Muscle of leg (tissue), 11 donors: Measurements from ENCODE around the gene CEBPG. TPM values are rescaled to one million over a fixed set of nuclear protein-coding genes. Genes with fewer than 3 reads are reported as not detected.

ENCODE experiments used
- DNase-seq: peaks from one replicate; pipeline ENCODE4 v3.0.0; 2013
- H3K27ac ChIP-seq: one replicate; pipeline ENCODE4 v1.5.1; 2013; ENCODE audit warnings: mild to moderate bottlenecking, low read length, control low read depth
- H3K27me3 ChIP-seq: one replicate; pipeline ENCODE4 v1.6.1; 2013; ENCODE audit warnings: low read length; ENCODE audit not compliant: control insufficient read depth, insufficient read depth
- H3K36me3 ChIP-seq: one replicate; pipeline ENCODE4 v1.6.1; 2013; ENCODE audit warnings: low read length; ENCODE audit not compliant: control insufficient read depth, insufficient read depth
- H3K4me1 ChIP-seq: one replicate; pipeline ENCODE4 v1.6.1; 2013; ENCODE audit warnings: low read length; ENCODE audit not compliant: control insufficient read depth, insufficient read depth
- H3K4me3 ChIP-seq: one replicate; pipeline ENCODE4 v1.5.1; 2013; ENCODE audit warnings: low read length, control low read depth
- H3K9me3 ChIP-seq: replicated peaks from 2 replicates; pipeline ENCODE4 v1.6.1; 2013; ENCODE audit warnings: low read depth, low read length; ENCODE audit not compliant: control insufficient read depth
- WGBS: methylation state at CpG from one replicate; pipeline ENCODE4 v1.1.5; 2013; ENCODE audit warnings: missing lambda C conversion rate; ENCODE audit not compliant: insufficient coverage; 5-methylcytosine and 5-hydroxymethylcytosine counted together
- polyA plus RNA-seq, 8 donors: library from polyadenylated mRNA; unstranded; fragments of 120-200 nt; gene quantifications; one replicate each; pipeline versions ENCODE4 v1.2.1 to v1.2.3, GENCODE V29; 2013; ENCODE audit warnings: inconsistent platforms in 1 of 8, low replicate concordance in 1 of 8; ENCODE audit not compliant: insufficient read length in 8 of 8, insufficient read depth in 1 of 8
- total RNA-seq: library from RNA; stranded (reverse); fragments of 120-200 nt; gene quantifications from one replicate; pipeline ENCODE4 v1.2.4, GENCODE V29; 2013

Gene CEBPG
- total and polyA plus RNA-seq, 9 donors: 15.4 to 23.3 (median 18.1) TPM

DNA sequence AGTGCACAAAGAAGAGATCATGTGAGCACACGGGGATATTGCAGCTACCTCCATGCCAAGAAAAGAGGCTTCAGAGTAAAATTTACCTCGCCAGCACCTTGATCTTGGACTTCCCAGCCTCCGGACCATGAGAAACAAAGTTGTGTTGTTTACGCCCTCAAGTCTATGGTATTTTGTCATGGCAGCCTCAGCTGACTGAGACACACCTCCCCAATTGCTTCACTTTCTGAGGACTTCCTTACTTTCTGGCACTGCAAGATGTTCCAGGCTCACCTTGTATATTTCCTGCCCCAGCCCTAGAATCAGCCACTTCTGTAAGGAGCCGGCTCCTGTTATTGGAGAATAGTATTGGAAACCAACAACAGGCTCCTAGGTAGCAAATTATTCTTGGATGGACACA, 6.6 kb upstream of the CEBPG start:
- Histone ChIP-seq H3K4me3 (no peak overlapping the region), H3K27me3 (peaks cover 6% of the 10 kb centered on the region), H3K36me3 (no peaks in the 10 kb centered on the region), H3K9me3 (no peaks in the 10 kb centered on the region), H3K4me1 (no peaks in the 10 kb centered on the region), H3K27ac (no peak overlapping the region)
- no peak for DNase-seq
- WGBS: 85% methylated on average over 3 of the region's 5 CpGs

DNA sequence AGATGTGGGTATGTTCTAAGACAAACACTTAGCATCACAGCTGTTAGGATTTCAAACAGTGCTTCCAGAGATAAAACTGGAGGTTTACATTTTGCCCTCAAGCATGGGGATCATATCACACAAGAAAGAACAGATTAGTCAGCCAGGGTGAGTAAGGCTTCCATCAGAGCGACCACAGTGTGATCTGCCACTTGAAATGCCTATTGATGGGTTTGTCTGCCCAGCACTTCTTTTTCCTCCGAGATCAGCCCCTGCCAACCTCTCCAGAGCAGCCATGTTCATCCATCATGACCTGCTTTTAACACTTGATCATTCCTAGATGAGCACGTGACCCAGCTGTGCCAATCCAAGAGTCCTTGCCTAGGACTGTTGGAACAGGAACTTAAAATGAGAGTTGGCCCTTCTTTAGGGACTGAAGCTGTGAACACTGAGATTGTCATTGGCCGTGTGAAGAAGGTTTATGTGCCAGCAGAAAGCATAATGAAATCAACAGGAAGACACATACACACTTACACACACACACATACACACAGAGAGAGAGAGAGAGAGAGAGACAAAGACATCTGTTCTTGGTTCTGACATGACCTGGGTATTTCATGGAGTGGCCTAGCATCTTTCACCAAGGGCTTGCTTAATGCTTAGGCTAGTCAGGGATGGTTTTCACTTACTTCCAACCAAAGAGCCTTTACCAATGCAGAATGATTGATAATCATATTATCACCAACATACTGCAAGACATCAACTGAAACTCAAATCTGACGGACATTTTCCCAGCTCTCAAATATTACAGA, 5.2 kb upstream of the CEBPG start:
- no peak overlapping the region for H3K27ac ChIP-seq
- no peaks in the 10 kb centered on the region for H3K4me1 ChIP-seq
- DNase-seq: no peak
- no peaks in the 10 kb centered on the region for H3K36me3 ChIP-seq
- no peak overlapping the region for H3K4me3 ChIP-seq
- WGBS: 76% methylated on average over 2 of the region's 5 CpGs
- no peaks in the 10 kb centered on the region for H3K9me3 ChIP-seq
- H3K27me3 ChIP-seq: peaks cover 6% of the 10 kb centered on the region

DNA sequence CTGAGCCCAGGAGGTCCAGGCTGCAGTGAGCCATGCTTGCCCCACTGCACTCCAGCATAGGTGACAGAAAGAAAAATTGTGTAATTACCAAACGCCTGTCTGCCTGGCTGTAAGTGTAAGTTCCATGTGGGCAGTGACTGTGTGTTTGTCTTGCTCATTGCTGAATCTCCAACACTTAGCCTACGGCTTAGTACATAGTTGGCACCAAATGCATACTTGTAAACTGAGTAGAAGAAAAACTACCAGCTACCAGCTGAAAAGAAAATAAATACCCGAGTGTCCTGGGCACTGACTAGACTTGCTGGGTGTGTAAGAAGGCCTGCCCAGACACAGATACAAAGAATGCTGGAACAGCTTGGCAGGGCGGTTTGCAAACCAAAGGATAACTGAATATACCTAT, 2.7 kb upstream of the CEBPG start:
- Histone ChIP-seq H3K4me3 (no peak overlapping the region), H3K4me1 (peaks cover 8% of the 10 kb centered on the region), H3K27me3 (no peaks in the 10 kb centered on the region), H3K9me3 (no peaks in the 10 kb centered on the region), H3K27ac (no peak overlapping the region), H3K36me3 (no peaks in the 10 kb centered on the region)
- 83% methylated on average over 1 of the region's 4 CpGs for WGBS
- no peak for DNase-seq

DNA sequence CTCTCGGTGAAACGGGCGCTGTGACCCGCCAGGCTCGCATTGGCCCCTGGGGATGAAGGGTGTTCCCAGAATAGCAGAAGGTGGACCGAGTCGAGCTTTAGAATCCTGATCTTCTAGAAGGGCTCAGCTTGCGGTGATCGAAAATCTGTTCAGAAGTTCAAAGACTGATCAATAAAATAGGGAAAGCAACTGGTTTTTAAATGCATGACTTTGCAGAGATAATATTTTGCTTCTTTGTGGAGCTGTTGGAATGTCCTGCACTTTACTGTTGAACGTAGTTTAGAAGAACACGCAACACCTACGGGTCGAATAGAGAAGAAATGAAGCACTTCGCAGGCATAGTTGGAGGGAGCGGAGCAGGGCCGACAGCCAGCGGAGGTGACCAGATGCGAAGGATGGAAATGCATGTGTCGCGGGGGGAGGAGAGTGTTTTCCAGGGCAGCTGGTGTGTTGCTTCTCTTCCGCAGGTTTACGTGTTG, 766 bp downstream of the CEBPG start:
- 2% methylated on average over 22 of the region's 22 CpGs for WGBS
- Histone ChIP-seq H3K36me3 (peaks cover 2% of the 10 kb centered on the region), H3K4me1 (peaks cover 14% of the 10 kb centered on the region), H3K27me3 (no peaks in the 10 kb centered on the region), H3K27ac (peak overlapping the region; percentile 64), H3K9me3 (no peaks in the 10 kb centered on the region), H3K4me3 (peak overlapping the region; percentile 54)
- peak; percentile 53 for DNase-seq

DNA sequence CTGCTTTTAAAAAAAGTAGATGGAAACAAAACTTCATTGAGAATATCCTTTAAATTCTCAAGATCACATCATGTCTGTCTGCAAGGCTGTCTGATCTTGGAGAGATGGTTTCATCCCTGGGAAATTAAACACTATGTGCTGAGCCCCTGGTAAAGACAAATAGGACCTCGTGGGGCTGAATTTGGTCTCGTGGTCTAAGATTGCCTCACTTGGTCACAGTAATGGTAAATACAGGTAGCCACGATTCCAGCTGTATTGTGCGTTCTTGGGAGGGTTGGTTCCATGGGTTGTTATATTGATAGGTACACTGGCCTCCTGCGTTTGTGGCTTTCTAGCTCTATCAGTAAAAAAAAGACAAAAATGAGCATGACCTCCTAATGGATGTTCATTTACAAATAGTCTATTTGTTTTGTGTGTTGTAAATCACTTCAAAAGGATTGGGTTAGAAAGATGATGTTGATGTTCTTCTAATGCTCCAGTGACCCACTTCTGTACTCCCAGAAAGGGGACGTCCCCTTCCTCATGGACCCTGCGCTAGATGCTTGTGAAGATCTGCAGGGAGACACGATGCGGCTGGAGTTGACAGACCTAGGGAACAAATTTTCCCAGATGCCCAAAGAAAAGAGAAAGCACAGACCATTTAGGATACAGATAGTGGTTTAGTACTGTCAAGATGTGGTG, 1.8 kb downstream of the CEBPG start:
- Histone ChIP-seq H3K27ac (no peak overlapping the region), H3K9me3 (no peaks in the 10 kb centered on the region), H3K4me3 (no peak overlapping the region), H3K27me3 (no peaks in the 10 kb centered on the region), H3K4me1 (peaks cover 14% of the 10 kb centered on the region), H3K36me3 (peaks cover 4% of the 10 kb centered on the region)
- DNase-seq: no peak
- 96% methylated on average over 3 of the region's 9 CpGs for WGBS

DNA sequence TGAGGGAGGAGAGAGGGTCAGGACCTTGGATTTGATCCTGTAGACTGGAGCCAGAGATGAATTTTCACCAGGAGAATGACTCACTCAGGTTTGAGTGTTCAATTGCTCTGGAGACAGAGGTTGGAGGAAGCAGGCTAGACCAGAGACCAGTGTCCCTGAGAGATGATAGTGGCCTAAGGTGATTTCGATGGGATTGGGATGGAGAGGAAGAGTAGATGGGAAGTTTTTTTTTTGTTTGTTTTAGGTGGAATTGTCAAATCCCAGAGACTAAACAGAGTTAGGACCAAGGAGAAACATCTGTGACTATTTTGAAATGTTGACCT, 2.3 kb downstream of the CEBPG start:
- Histone ChIP-seq H3K27ac (no peak overlapping the region), H3K9me3 (no peaks in the 10 kb centered on the region), H3K4me1 (peaks cover 14% of the 10 kb centered on the region), H3K4me3 (no peak overlapping the region), H3K27me3 (no peaks in the 10 kb centered on the region), H3K36me3 (peaks cover 4% of the 10 kb centered on the region)
- 89% methylated on average over 1 of the region's 1 CpG for WGBS
- DNase-seq: no peak

DNA sequence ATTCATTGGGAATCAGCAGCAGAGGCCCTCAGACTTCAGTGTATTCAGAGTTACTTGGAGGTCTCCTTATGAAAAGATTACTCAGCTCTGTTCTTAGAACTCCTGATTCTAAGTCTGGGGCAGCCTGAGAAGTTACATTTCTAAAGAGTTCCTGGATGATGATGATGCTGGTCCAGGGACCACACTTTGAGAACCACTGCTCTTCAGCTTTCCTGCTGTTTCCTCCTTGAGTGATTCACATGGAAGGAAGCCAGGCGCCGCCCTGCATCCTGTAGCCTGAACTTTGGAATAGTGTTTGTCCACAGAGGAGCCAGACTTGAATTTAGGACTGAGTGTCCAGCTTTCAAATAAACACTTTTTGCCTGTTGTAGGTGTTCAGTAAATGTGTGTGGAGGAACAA, 2.9 kb downstream of the CEBPG start:
- peak; percentile 57 for DNase-seq
- Histone ChIP-seq H3K27me3 (no peaks in the 10 kb centered on the region), H3K27ac (no peak overlapping the region), H3K9me3 (no peaks in the 10 kb centered on the region), H3K4me3 (no peak overlapping the region), H3K36me3 (peaks cover 9% of the 10 kb centered on the region), H3K4me1 (peaks cover 14% of the 10 kb centered on the region)
- WGBS: no CpG with 5 or more reads among the region's 2 CpGs

DNA sequence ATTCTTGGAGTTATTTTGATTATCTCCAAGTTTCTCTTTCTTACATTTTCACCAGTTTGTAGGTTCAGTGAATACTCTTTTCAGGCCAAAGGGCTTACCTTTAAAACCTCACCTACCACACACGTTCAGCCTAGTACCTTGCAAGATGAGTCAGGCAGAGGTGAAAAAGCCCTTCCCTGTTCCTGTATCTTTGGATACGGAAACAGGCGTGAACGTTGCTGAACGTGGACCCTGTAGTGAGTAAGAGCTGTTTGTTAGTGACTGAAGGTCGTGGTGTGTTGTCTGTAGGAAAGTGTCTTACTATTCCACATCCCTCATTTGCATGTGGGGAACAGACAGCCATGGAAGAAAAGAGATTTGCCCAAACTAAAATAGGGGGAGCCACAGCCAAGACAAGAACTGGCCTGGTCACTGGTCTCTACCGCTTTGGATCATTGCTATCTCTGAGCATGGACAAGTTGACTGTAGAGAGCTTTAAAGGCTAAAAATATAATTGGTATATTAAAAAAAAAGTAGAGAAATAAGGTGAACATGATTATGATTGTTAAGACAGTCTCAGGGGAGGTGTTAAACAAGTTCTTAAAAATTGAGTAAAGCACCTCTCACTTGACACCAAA, 3.5 kb downstream of the CEBPG start:
- Histone ChIP-seq H3K27ac (no peak overlapping the region), H3K4me3 (no peak overlapping the region), H3K36me3 (peaks cover 9% of the 10 kb centered on the region), H3K9me3 (no peaks in the 10 kb centered on the region), H3K4me1 (peaks cover 14% of the 10 kb centered on the region), H3K27me3 (no peaks in the 10 kb centered on the region)
- DNase-seq: no peak
- WGBS: 100% methylated on average over 1 of the region's 7 CpGs

DNA sequence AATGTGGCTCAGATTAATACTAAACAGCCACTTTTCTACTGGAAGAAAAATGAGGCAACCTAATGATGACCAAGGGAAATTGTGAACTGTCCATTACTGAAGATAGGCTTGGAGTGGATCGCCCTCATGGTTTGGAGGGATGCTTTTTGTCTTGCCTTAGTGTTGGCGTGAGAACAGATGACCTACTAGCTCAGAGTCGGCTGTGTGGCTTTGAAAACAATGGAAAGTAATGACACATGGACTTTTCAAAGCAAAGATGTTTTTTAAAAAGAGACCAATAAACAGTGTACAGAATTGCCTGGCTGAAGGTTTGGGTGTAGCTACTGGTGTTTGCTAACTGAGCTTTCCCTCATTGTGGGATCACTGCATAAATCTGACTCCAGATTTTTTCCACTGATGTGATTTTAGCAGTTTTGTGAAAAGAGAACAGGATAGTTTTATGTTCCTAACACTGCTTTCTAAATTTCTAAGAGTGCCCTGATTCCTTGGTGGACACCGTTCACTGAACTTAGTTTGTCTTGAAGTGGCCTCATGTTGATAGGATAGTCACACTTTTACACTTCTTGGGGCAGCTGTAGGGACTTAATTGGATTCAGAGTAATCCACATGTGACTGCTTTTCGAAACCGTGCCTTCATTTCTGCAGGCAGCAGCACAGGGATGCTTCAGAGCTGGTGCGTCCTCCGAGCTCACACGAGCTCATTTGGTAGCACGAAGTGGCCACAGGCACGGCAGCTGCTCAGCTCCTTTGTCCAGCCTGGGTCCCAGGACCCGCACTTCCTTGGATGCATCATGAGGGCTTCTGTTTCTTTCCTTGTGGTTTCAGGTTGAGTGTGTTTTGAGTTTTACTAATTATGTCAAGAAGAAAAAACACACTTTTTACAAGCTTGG, 4.3 kb downstream of the CEBPG start:
- DNase-seq: no peak
- WGBS: 64% methylated on average over 8 of the region's 12 CpGs
- Histone ChIP-seq H3K9me3 (no peaks in the 10 kb centered on the region), H3K36me3 (peaks cover 9% of the 10 kb centered on the region), H3K4me3 (no peak overlapping the region), H3K27me3 (no peaks in the 10 kb centered on the region), H3K27ac (no peak overlapping the region), H3K4me1 (peaks cover 14% of the 10 kb centered on the region)
